Mucosa of stomach (tissue), 1 donor: ENCODE measurements around the gene ANKRD52.

Experiments used
- H3K27me3 ChIP-seq: one replicate; pipeline ENCODE4 v1.7.0; 2013; ENCODE audit warnings: mild to moderate bottlenecking, low read length; ENCODE audit not compliant: control insufficient read depth, insufficient read depth
- H3K36me3 ChIP-seq: one replicate; pipeline ENCODE4 v1.7.0; 2013; ENCODE audit warnings: low read length; ENCODE audit not compliant: control insufficient read depth, insufficient read depth
- H3K4me1 ChIP-seq: one replicate; pipeline ENCODE4 v1.7.0; 2013; ENCODE audit warnings: mild to moderate bottlenecking, low read length; ENCODE audit not compliant: control insufficient read depth, insufficient read depth
- H3K4me3 ChIP-seq: one replicate; pipeline ENCODE4 v1.7.0; 2013; ENCODE audit warnings: low read length
- H3K9ac ChIP-seq: one replicate; pipeline ENCODE4 v1.7.0; 2013; ENCODE audit warnings: mild to moderate bottlenecking, low read length, moderate library complexity
- H3K9me3 ChIP-seq: one replicate; pipeline ENCODE4 v1.7.0; 2013; ENCODE audit warnings: mild to moderate bottlenecking, low read length, moderate library complexity; ENCODE audit not compliant: control insufficient read depth
- donor health status: Pancreatic carcinoma.

The ANKRD52 gene

DNA sequence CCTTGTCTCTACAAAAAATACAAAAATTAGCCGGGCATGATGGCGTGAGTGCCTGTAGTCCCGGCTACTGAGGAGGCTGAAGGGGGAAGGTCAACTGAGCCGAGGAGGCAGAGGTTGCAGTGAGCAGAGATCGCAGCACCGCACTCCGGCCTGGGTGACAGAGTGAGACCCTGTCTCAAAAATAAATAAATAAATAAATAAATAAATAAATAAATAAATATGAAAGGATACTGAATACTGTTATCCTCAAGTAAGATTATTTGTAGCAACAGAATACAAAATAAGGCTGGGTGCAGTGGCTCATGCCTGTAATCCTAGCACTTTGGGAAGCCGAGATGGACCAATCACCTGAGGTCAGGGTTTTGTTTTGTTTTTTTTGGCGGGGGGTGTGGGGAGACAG, 38.3 kb downstream of the ANKRD52 start:
- no peaks in the 10 kb centered on the region for H3K9me3 ChIP-seq
- peaks cover 16% of the 10 kb centered on the region for H3K4me1 ChIP-seq
- no peak overlapping the region for H3K9ac ChIP-seq
- H3K27me3 ChIP-seq, result no peaks in the 10 kb centered on the region
- no peak overlapping the region for H3K4me3 ChIP-seq
- no peaks in the 10 kb centered on the region for H3K36me3 ChIP-seq

DNA sequence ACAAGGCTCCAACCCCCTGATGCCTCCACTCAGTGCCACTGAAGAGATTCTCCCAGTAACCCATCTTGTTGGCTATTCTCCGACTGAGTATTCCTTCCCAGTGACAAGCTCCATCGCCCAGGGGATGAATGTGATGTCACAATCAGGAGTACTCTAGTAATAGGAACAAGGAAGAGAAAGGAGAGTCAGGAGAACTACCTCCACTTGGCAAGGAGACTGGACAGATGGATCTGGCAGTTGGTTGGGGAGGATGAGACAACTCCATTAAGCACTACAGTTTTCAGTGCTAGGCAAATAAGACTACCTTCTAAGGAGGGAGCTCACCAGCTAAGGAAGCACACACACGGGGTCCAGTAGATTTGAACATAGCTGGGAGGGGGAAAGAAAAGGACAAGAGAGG, 41.7 kb downstream of the ANKRD52 start:
- Histone ChIP-seq H3K4me3 (no peak overlapping the region), H3K9me3 (no peaks in the 10 kb centered on the region), H3K36me3 (no peaks in the 10 kb centered on the region), H3K9ac (no peak overlapping the region), H3K4me1 (peaks cover 5% of the 10 kb centered on the region), H3K27me3 (no peaks in the 10 kb centered on the region)

DNA sequence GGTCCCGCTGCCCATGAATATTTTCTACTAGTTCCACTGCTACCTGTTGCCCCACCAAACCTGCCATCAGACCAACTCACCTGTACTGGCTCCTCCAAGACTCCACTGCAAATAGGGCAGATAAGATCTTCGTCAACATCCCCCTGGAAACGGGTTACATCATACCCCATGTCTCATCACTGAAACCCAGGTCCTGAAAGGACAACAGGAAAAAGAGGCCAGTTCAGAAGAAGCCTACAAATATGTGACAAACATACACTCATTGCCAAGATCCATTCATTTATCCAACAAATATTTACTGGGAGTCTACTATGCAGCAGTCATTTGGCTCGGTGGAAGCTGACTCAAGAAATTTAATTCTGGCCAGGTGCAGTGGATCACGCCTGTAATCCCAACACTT, 44.3 kb downstream of the ANKRD52 start:
- Histone ChIP-seq H3K9me3 (no peaks in the 10 kb centered on the region), H3K36me3 (peaks cover 7% of the 10 kb centered on the region), H3K27me3 (no peaks in the 10 kb centered on the region), H3K4me1 (no peaks in the 10 kb centered on the region), H3K9ac (no peak overlapping the region), H3K4me3 (no peak overlapping the region)

DNA sequence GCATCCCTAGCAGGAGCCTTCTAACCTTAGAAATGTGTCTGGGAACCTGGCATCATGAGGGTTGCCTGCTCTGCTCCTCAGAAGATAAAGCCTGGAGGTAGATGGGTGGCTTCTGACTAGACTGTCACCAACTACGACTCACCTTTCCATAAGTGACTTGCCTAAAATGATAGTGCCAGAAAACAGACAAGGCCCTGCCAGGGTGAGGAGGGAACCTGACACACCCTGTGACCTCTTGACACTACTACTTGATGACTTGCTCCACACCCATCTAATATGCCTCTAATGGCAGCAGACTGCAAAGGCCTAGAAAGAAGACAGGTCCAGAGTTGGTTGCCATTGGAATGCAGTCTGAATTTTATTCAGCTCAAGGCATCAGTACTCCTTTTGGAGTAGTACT, 45.8 kb downstream of the ANKRD52 start:
- H3K36me3 ChIP-seq, result peaks cover 7% of the 10 kb centered on the region
- H3K4me1 ChIP-seq, result no peaks in the 10 kb centered on the region
- no peaks in the 10 kb centered on the region for H3K27me3 ChIP-seq
- H3K9me3 ChIP-seq, result no peaks in the 10 kb centered on the region
- H3K4me3 ChIP-seq, result no peak overlapping the region
- H3K9ac ChIP-seq, result no peak overlapping the region

DNA sequence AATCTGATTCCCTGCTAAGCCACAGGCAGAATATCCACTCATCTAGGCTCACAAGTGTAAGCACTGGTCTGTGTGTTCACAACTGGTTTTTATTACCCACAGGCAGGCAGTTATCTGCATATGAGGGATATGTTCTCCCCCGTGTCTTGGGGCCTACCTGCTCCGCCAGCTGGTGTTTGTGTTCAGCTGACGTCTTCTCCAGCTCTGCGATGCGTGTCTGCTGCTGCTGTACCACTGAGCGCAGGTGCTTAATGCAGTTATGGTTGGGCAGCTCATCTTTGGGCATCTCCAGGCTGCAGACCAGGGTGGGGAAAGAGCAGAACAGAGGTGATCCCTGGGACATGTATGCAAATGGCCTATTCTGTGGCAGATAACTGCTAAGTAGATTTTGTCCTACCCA, 50.2 kb downstream of the ANKRD52 start:
- Histone ChIP-seq H3K36me3 (peaks cover 7% of the 10 kb centered on the region), H3K9ac (no peak overlapping the region)

DNA sequence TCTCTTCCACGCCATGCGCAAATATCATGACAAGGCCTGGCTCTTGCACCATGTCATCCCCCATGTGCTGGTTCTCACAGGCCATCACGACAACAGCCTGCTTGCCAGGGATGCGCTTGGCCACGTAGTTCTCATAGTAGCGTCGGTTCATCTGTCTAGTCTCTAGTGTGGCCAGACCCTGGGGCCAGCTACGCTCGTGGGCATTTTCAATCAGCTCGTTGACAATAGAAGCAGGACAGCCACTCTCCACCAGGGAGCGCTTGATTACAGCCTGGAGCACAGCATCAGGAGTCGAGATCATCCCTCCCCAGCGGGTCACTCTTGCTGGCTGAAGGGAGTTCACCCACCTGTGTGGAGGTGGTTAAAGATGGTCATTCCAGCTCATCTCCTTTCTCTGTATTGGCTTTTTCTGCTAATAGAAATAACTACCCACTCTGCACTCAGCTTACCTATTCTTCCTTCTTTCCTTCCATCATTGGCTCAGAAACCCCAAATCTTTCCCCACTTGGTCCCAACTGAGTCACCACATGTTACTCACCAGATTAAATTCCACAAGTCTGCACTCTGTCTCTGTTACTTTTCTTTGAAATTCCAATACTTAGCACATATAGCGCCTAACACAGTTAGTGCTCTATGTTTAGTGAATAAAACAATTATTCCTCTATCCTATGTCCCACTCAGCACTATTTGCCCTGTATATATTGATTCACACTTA, 51.6 kb downstream of the ANKRD52 start:
- Histone ChIP-seq H3K9ac (no peak overlapping the region), H3K9me3 (no peaks in the 10 kb centered on the region), H3K4me3 (no peak overlapping the region), H3K4me1 (no peaks in the 10 kb centered on the region), H3K36me3 (peaks cover 7% of the 10 kb centered on the region), H3K27me3 (no peaks in the 10 kb centered on the region)

More for the DNA sequence above, 50.2 kb downstream of the ANKRD52 start:
- H3K4me3 ChIP-seq, result no peak overlapping the region
- H3K27me3 ChIP-seq, result no peaks in the 10 kb centered on the region
- no peaks in the 10 kb centered on the region for H3K4me1 ChIP-seq
- H3K9me3 ChIP-seq, result no peaks in the 10 kb centered on the region

DNA sequence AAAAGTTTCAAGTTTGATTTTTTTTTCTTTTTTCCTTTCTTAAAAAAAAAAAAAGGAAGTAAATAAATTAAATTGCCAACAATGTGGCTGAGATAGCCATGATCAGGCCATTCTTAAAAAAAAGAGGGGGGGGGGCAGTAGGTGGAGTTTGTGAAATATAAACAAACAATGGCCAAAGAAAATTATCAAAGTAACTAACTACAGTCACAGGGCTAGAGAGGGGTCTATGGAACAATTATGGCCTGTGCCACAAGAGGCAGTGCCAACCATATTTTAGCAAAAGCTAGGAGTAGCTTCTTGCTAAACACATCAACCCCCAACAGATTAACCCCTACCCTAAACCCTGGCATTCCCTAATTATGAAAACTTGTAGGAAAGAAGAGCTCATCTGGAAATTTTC, 52.7 kb downstream of the ANKRD52 start:
- no peaks in the 10 kb centered on the region for H3K9me3 ChIP-seq
- no peak overlapping the region for H3K4me3 ChIP-seq
- H3K36me3 ChIP-seq, result peaks cover 6% of the 10 kb centered on the region
- H3K27me3 ChIP-seq, result no peaks in the 10 kb centered on the region
- H3K9ac ChIP-seq, result no peak overlapping the region
- no peaks in the 10 kb centered on the region for H3K4me1 ChIP-seq

DNA sequence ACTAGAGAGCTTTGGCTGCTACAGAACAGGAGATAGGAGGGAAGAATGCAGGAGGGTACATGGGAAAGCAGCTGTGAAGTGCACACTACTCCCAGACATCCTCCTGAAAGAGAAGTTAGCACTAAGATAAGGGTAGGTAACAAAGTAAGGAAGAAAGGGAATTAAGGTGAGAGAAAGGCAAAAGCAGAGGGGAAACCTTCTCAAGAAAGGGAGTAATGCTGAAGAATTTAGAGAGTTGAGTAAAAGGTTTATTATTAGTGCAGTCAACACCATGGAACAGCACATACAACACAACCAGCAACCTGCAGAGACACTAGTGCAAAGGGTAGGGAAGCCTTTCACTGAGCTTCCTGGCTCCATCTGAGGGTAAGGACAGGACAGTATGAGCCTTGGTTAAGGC, 53.9 kb downstream of the ANKRD52 start:
- no peaks in the 10 kb centered on the region for H3K36me3 ChIP-seq
- H3K4me3 ChIP-seq, result no peak overlapping the region
- H3K9ac ChIP-seq, result no peak overlapping the region

DNA sequence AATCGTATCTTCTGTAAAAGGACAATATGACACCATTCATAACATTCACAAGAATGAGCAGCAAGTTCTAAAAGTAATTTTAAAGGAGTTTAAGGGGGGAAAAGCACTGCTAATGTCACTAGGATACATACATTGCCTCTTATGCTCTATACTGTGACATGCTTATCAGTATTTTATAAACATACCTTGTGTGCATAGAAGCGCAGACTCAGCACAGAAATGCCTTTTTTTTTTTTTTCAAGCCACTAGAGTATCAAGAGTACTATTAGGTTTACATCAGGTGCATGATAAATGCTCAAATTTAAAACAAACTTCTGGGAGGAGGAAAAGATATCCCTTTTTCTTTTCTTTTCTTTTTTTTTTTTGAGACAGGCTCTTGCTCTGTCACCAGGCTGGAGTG, 55.3 kb downstream of the ANKRD52 start:
- H3K36me3 ChIP-seq, result no peaks in the 10 kb centered on the region
- no peaks in the 10 kb centered on the region for H3K9me3 ChIP-seq
- H3K9ac ChIP-seq, result no peak overlapping the region
- no peak overlapping the region for H3K4me3 ChIP-seq
- no peaks in the 10 kb centered on the region for H3K4me1 ChIP-seq
- H3K27me3 ChIP-seq, result no peaks in the 10 kb centered on the region

More for the DNA sequence above, 53.9 kb downstream of the ANKRD52 start:
- H3K9me3 ChIP-seq, result no peaks in the 10 kb centered on the region
- H3K4me1 ChIP-seq, result no peaks in the 10 kb centered on the region
- no peaks in the 10 kb centered on the region for H3K27me3 ChIP-seq

DNA sequence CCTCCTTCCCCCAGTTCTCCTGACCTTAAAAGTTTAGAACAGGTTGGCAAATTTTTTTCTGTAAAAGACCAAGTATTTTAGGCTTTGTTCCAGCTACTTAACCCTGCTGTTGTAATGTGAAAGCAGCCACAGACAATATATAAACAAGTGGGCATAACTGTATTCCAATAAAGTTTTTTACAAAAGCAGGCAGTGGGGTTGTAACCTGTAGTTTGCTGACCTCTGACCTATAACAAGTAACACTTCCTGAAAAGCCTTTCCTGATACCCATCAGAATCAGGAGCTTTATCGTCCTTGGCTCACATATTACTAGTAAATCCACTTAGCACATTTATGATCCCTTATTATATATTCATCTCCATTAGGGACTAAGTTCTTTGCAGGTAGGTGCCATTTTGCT, 55.8 kb downstream of the ANKRD52 start:
- Histone ChIP-seq H3K4me3 (no peak overlapping the region), H3K9me3 (no peaks in the 10 kb centered on the region), H3K9ac (no peak overlapping the region), H3K27me3 (no peaks in the 10 kb centered on the region), H3K36me3 (no peaks in the 10 kb centered on the region), H3K4me1 (no peaks in the 10 kb centered on the region)

DNA sequence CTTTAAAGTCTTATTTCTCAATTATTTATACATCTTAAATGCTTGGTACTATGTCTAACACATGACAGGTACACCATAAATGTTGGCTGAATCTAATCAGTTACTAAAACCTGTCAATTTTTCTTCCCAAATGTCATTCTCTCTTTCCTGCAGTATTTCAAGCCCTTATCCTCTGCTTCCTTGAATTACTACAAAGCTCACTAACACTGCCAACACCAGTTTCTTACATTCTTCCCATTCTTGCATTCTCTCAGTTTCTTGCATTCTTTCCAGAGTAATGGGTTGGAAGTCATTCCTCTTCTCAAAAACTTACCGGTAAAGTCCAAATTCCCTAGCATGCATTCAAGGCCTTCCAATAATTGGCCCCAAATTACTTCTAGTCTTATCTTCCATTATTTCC, 59.3 kb downstream of the ANKRD52 start:
- Histone ChIP-seq H3K4me3 (no peak overlapping the region), H3K36me3 (no peaks in the 10 kb centered on the region), H3K9me3 (no peaks in the 10 kb centered on the region), H3K9ac (no peak overlapping the region), H3K4me1 (no peaks in the 10 kb centered on the region), H3K27me3 (no peaks in the 10 kb centered on the region)

DNA sequence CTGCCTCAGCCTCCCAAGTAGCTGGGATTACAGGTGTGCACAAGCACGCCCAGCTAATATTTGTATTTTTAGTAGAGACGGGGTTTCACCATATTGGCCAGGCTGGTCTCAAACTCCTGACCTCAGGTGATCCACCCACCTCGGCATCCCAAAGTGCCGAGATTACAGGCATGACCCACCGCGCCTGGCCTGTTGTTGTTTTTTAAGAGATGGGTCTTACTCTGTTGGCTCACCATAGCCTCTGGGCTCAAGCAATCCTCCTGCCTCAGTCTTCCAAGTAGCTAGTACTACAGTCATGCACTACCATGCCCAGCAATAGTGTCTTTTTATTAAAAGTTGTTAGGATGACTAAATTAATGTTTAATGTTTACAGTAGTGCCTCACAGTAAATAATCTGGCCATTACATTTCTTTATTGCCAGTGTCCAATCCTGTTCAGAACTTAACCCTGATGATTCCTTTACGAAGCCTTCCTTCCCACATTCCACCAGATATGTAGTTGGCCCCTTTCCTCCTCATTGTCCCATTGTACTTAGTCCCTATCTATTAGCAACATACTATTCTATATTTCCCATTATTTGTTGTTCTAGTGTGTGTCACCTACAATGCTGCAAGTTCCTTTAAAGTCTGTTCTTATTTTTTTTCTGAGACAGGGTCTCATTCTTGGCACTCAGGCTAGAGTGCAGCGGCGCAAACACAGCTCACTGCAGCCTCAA, 60.1 kb downstream of the ANKRD52 start:
- no peak overlapping the region for H3K4me3 ChIP-seq
- H3K27me3 ChIP-seq, result no peaks in the 10 kb centered on the region
- no peaks in the 10 kb centered on the region for H3K36me3 ChIP-seq
- H3K9me3 ChIP-seq, result no peaks in the 10 kb centered on the region
- H3K9ac ChIP-seq, result no peak overlapping the region
- H3K4me1 ChIP-seq, result no peaks in the 10 kb centered on the region
